ENCODE results near the gene ATG3.

- TF ChIP-seq CTCF (IDR thresholded peaks at IDR 0.05; ENCODE audit: borderline replicate concordance, extremely low read depth, low read length, poor library complexity, severe bottlenecking) (no peak), EZH2 (IDR thresholded peaks at IDR 0.05; ENCODE audit: borderline replicate concordance, low read depth, low read length, severe bottlenecking) (no peak)
Observed at GRCh38 chr3:112557976-112558375, 3.8 kb downstream of the ATG3 start.
